Measurements from ENCODE around the gene TRPV4. TPM values are rescaled to one million over a fixed set of nuclear protein-coding genes. Genes with fewer than 3 reads are reported as not detected.
A peak's percentile ranks its signal among the peaks of the same experiment; 100 is the strongest.

The TRPV4 gene
- total RNA-seq, 2 donors from 2014 or later = not detected

DNA sequence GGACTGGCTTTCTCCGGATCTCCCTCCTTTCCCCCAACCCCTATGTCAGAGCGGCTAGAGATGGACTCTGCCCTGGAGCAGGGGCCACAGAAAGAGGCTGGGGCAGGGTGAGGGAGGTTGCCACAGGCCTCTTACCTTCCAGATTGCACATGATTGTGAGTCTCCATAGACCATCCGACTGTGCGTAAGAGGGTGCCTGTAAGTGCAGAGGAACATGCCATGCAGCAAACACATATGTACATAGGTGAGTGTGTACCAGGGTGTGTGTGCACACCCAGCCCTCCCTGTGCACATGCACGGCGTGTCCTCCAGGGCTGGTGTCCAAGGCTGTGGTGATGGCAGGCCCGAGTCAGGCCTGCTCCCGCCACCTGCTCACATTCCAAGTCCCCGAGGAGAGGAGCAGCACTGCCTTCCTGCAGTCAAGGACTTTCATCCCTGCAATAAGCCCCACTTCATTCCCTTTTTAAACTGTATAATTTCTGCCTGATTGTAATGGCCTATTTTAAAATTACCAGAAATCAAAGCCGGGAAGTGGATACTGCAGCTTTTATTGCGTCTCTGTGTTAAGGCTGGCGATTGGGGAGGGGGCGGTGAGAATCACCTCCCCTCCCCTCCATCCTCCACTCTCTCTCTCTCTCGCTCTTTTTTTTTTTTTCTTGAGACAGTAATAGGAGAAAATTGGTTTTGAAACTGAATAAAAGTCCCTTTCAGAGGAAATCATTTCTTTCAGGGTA lies 91.1 kb downstream of the TRPV4 start:
- Mint-ChIP-seq H3K36me3 (no peaks in the 10 kb centered on the region), H3K4me1 (ENCODE audit: low read depth in 2 of 2) (no peaks in the 10 kb centered on the region), H3K9me3 (no peaks in the 10 kb centered on the region), H3K27me3 (no peaks in the 10 kb centered on the region), H3K4me3 (no peak overlapping the region), H3K27ac (no peak overlapping the region)
- ATAC-seq (no peak), DNase-seq (ENCODE audit: low spot score) (no peak)

DNA sequence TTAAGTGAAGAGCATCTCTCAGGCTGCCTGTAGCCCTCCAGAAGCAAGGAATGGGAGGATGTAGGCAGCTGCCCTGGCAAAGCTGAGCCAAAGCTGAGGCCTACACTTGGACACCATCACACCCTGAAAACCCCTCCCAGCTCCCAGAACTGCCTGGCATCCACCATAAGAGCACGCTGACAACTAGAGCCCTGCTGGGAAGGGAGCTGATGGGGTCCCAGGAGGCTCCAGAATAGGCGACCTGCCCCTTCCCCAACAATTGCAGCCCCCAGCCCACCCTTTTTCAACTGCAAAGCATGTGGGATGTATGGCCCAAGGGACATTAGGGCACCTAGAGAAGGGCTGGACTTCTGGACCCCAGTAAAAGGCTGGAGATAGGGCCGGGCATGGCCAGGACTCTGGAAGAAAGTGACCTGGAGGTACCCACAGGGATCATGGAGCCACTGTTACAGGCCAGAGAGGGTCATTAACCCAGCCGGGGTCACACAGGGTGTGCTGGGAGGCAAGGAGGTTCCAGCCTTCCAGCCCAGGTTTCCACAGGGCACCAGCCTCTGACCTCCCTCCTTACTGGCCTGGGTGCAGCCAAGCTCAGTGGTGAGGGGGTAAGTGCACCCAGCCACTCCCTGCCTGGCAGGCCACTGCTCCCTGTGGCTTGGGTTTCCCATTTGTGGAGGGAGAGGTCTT lies 91.8 kb downstream of the TRPV4 start:
- Mint-ChIP-seq H3K9me3 (no peaks in the 10 kb centered on the region), H3K27ac (no peak overlapping the region), H3K27me3 (no peaks in the 10 kb centered on the region), H3K36me3 (no peaks in the 10 kb centered on the region), H3K4me3 (no peak overlapping the region), H3K4me1 (ENCODE audit: low read depth in 2 of 2) (no peaks in the 10 kb centered on the region)
- DNase-seq (ENCODE audit: low spot score) = no peak
- ATAC-seq = no peak

DNA sequence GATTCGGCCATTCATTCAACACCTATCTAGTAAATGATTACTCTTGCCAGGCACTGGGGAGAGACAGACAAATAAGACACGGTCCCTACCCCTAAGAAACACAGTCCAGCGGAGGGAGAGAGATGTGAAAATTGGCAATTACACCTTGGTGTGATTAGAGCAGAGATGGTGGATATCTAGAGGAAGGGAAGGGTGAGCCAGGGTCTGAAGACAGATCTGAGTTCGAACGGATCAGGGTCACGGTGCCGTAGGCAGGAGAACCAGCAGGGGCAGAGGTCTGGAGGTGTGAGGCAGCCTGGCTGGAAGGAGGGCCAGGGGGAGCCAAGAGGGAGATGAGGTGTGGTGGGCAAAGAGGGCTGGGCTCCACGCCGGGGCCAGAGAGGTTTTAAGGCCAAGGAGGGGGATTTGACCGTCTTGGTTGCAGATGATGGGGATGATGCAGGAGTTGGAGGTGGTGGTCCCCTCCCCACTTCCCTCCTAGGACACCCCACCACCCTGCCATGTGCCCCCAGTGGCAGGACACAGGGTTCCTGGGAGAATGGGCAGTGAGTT lies 92.4 kb downstream of the TRPV4 start:
- Mint-ChIP-seq H3K9me3 (no peaks in the 10 kb centered on the region), H3K4me1 (ENCODE audit: low read depth in 2 of 2) (no peaks in the 10 kb centered on the region), H3K27me3 (no peaks in the 10 kb centered on the region), H3K27ac (no peak overlapping the region), H3K36me3 (no peaks in the 10 kb centered on the region), H3K4me3 (no peak overlapping the region)
- ATAC-seq (no peak), DNase-seq (ENCODE audit: low spot score) (no peak)

DNA sequence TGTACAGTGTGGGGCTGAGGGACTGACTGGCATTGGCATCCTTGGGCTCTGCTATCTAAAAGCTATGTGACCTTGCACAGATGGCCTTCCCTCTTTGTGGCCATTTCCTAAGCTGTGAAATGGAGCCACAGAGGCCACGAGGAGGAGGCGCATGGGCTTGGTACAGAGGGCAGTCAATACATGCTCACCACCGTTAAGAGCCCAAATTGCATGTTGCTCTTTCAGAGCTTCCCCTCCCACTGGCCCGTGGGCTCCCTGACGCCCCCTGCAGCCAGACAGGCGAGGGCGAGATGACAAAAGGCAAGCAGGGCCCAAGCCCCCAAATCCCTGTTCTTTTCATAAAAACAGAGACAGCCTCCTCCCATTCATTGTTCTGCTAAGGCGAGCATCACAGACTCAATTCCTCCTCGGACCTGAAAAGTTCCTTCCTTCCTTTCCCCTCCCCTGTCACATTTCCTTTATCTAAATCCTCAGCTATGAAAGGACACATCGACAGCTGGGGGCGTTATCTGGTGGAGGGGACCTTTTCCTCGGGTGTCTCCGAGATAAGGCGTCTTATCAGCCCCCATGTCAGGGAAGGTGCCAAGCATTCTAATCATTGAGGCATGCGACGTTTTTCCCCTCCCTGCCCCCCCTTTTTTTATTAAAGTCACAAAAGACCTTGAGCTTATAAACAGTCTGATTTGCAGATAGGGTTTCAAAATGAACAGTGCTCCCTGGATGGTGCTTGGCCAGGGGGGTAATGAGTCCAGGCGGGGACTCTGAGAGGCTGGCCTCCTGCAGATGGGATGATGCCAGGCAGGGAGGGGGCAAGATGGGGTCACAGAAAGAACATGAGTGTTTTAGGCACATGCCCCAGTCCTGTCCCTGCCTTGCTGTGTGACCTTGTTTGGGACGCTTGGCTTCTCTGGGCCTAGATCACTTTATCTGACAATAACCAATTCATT lies 93.2 kb downstream of the TRPV4 start:
- Mint-ChIP-seq H3K9me3 (no peaks in the 10 kb centered on the region), H3K36me3 (no peaks in the 10 kb centered on the region), H3K27me3 (peaks cover 6% of the 10 kb centered on the region in 2 donors), H3K4me1 (ENCODE audit: low read depth in 2 of 2) (no peaks in the 10 kb centered on the region), H3K27ac (no peak overlapping the region), H3K4me3 (no peak overlapping the region)
- no peak for DNase-seq (ENCODE audit: low spot score)
- ATAC-seq = no peak

DNA sequence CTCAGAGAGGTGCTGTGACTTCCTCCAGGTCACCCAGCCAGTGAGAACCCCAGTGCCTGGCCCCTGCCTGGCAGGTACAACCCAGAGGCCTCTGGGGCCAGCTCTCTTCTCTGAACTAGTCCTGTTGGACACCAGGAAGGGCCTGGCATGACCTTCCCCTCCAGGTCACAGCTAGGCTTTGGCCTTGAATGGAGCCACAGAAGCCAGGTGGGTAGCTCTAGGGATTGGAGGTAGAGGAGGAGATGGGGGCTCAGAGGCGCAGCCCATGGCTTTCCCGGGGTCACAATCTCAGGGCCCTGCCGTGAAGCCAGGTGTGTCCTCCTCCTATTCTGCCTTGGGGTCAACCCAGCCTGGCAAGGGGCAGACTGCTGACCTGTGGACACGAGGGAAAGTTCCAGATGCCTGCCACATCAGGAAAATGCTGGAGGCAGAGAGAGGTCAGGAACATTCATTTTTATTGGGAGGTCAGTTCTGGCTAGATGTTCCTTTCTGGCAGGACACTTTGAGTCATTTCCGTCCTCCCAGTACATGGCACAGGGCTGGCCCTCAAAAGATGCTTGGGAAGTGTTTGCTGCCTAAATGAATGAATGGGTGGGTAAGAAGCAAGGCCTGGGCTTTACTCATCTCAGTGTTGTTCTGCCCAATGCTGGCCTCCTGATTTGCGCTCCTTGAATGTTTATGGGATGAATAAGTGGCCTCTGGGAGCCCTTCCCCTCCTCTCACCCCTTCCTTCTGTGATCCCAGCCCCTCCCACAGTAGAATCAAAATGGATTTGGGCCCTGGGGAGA lies 94.1 kb downstream of the TRPV4 start:
- Mint-ChIP-seq H3K27ac (no peak overlapping the region), H3K4me1 (ENCODE audit: low read depth in 2 of 2) (no peaks in the 10 kb centered on the region), H3K4me3 (no peak overlapping the region), H3K27me3 (peaks cover 10% of the 10 kb centered on the region in 2 donors), H3K36me3 (no peaks in the 10 kb centered on the region), H3K9me3 (no peaks in the 10 kb centered on the region)
- ATAC-seq (no peak), DNase-seq (ENCODE audit: low spot score) (no peak)

DNA sequence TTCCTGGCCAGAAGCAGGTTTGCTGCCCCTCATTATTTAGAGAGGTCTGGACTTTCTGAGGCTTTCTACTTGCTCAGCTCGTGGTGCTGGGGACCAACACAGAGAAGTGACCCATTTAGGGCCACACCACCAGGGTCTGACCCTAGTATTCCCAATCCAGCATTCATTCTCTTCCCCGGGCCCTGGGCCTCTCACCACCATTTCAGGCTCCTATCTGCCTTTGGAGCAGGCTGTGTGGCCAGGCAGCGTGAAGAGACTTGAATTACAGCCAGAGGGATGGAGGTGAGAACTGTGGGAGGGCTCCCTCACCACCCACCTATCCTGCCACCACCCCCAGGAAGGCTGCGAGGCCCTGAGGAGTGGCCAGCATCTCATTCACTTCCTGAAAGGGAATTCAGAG lies 95.0 kb downstream of the TRPV4 start:
- DNase-seq (ENCODE audit: low spot score) = no peak
- no peaks in the 10 kb centered on the region for H3K36me3 Mint-ChIP-seq

DNA sequence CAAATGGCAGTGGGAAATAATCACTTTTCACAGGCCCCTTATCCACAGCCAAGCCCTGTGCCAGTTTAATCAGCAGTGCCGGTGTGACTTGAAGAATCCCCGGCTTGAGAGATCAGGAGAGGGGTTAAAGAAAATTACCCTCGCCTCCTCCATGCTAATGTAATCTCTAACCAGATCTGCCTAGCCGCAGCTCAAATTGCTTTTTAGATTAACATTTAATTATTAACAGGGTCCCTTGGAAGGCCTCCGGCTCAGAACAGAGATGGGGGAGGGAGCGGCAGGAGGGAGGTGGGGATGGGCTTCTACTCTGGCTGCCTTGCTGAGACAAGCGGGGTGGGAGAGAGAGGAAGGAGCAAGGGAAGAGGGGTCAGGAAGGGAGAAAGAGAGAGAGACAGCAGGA lies 95.6 kb downstream of the TRPV4 start:
- Mint-ChIP-seq H3K27ac (no peak overlapping the region), H3K4me1 (ENCODE audit: low read depth in 2 of 2) (no peaks in the 10 kb centered on the region), H3K27me3 (peaks cover 13 to 16% of the 10 kb centered on the region in 2 donors), H3K36me3 (no peaks in the 10 kb centered on the region), H3K4me3 (no peak overlapping the region), H3K9me3 (no peaks in the 10 kb centered on the region)
- ATAC-seq (no peak), DNase-seq (ENCODE audit: low spot score) (no peak)

More for the DNA sequence above, 95.0 kb downstream of the TRPV4 start:
- Mint-ChIP-seq H3K9me3 (no peaks in the 10 kb centered on the region), H3K4me1 (ENCODE audit: low read depth in 2 of 2) (no peaks in the 10 kb centered on the region), H3K27ac (no peak overlapping the region), H3K4me3 (no peak overlapping the region), H3K27me3 (peaks cover 10% of the 10 kb centered on the region in 2 donors)
- ATAC-seq = no peak

DNA sequence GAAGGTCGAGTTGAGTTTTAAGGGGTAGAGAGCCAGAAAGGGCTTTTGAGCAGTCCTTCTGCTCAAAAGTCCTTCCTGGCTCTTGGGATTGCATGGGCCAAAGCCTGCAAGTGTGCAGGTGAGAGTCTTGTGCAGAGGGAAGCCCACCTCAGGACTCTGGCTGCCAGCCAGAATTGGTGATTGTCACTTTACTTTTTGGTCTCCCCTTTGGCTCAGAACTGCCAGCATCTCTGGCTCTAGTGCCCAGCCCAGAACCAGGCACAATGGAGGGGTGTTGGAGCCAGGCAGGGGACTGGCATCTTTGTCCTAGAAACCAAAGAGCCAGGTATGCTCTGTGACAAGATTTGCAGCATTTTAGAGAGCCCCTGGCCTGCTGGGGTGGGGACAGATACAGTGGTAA lies 96.1 kb downstream of the TRPV4 start:
- Mint-ChIP-seq H3K36me3 (no peaks in the 10 kb centered on the region), H3K27me3 (peaks cover 13 to 17% of the 10 kb centered on the region in 2 donors), H3K27ac (no peak overlapping the region), H3K4me3 (no peak overlapping the region), H3K4me1 (ENCODE audit: low read depth in 2 of 2) (no peaks in the 10 kb centered on the region), H3K9me3 (no peaks in the 10 kb centered on the region)
- no peak for ATAC-seq
- no peak for DNase-seq (ENCODE audit: low spot score)

DNA sequence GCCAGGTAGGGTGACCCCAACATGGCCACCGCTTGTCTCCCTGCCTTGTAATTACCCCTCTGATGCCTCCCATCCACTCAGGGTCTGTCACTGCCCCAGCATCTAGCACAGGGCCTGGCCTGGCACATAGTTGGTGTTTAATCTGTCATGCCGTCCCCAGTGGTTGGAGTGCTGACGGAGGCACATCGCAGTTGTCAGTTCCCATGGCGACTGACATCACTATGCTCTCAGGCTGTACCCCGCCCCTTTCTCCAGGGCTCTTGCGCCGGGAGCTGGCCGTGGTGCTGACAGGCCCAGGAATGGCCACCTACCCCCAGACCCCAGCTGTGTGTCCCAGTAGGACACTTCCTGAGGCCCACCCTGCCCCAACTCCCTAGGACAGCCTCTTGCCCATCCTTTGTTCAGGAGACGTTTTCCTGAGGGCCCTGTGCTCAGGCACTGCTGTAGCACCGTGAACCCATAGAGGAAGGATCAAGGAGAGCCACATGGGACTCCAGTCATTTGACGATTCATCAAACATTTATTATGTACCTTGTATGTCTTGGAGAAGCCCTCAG lies 96.6 kb downstream of the TRPV4 start:
- peaks cover 13 to 17% of the 10 kb centered on the region in 2 donors for H3K27me3 Mint-ChIP-seq
- H3K4me1 Mint-ChIP-seq (ENCODE audit: low read depth in 2 of 2) = no peaks in the 10 kb centered on the region
- H3K27ac Mint-ChIP-seq = no peak overlapping the region
- H3K9me3 Mint-ChIP-seq = no peaks in the 10 kb centered on the region
- no peaks in the 10 kb centered on the region for H3K36me3 Mint-ChIP-seq
- ATAC-seq (peak; percentile 24 to 36), DNase-seq (ENCODE audit: low spot score) (no peak)
- H3K4me3 Mint-ChIP-seq = no peak overlapping the region

DNA sequence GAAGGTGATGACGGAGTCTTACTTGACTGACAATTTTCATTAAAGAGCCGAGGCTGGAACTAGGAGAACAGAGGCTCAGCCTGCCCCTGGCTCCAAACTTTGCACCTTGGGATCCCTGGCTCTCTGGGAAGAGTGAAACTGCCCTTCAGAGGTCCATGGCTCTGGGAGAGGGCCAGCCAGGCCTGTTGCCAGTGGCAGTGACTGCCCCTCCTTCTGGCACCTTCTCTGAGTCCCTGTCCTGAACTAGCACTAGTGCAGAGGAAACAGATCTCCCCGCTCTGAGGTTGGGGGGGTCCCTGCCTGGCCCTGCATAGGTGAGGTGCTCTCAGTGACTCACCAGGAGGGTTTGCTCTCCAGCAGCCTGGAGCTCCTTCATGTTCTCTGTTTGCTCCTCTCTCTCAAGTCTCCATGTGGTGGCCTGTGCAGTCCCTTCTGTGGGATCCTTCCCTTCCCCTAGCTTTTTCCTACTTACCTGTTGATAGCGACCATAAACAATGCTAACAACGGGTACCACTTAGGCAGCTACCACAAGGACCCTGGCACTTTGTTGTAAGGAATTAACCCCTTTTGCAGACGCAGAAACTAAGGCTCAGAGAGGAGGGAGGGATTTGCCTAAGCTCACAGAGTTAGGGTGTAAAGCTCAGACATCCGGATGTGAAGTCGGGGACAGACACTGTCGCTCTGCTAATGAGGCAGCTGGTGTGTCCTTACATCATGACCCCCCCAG lies 97.2 kb downstream of the TRPV4 start:
- Mint-ChIP-seq H3K4me1 (ENCODE audit: low read depth in 2 of 2) (no peaks in the 10 kb centered on the region), H3K27ac (no peak overlapping the region), H3K36me3 (no peaks in the 10 kb centered on the region), H3K9me3 (no peaks in the 10 kb centered on the region), H3K27me3 (peaks cover 13 to 17% of the 10 kb centered on the region in 2 donors), H3K4me3 (no peak overlapping the region)
- ATAC-seq (no peak), DNase-seq (ENCODE audit: low spot score) (no peak)

DNA sequence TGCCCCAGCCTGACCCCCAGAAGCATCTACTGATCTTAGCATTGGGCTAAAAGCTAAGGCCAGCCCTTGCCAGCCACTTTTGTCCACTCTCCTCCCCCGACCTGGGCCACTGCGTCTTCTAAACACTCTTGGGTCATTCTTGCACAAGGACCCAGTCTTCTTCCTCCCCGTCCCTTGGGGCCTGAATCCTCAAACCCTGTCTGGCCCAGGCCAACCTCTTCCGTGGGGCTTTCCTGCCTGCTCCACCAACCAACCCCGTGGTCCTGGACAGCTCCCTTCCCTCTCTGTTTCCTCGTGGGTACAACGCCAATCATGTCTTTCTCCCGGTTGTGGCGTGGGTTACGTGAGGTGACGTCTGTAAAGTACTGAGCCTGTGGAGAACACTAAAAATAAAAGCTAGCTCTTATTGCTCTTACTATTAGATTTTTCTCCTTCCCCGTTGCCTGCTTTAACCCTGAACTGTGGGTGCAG lies 98.1 kb downstream of the TRPV4 start:
- no peaks in the 10 kb centered on the region for H3K36me3 Mint-ChIP-seq

DNA sequence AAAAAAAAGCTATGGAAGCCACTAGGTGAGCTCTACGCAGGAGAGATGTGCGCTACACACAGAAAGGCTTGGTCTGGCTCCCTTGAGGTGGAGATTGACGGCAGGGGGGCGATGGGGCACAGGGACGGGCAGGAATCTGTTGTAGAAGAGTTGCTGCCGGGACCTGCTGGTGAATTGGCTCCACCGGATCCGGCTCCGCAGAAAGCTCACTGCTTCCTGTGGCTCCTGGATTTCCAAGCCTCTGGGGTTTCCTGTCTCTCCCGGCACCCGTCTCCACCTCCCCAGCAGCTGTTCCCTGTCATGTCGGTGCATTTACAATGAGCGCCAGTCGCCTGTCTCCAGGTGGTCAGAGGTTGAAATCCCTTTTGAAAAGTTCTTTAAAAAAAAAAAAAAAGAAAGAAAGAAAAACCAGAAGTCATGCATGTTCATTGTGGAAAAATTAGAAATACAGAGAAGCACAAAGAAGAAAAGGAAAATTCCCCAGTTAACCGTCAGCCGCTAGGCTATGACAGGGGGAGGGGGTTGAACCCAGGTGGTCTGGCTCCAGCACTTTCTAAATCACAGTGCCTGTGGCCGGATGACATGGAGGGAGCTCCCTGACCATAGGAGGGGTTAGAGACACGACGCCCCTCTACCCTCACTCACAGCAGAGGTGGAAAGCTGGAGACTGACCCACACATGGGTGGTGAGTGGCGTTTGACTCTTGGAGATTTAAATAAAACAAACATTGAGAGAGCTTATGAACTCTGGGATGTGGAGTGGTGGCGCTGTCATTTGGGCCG lies 98.8 kb downstream of the TRPV4 start:
- ATAC-seq (no peak), DNase-seq (ENCODE audit: low spot score) (no peak)
- no peaks in the 10 kb centered on the region for H3K9me3 Mint-ChIP-seq
- H3K36me3 Mint-ChIP-seq = no peaks in the 10 kb centered on the region
- H3K27me3 Mint-ChIP-seq = peaks cover 13 to 17% of the 10 kb centered on the region in 2 donors
- no peaks in the 10 kb centered on the region for H3K4me1 Mint-ChIP-seq (ENCODE audit: low read depth in 2 of 2)
- H3K4me3 Mint-ChIP-seq = no peak overlapping the region
- no peak overlapping the region for H3K27ac Mint-ChIP-seq

More for the DNA sequence above, 98.1 kb downstream of the TRPV4 start:
- Mint-ChIP-seq H3K27me3 (peaks cover 13 to 17% of the 10 kb centered on the region in 2 donors), H3K9me3 (no peaks in the 10 kb centered on the region), H3K4me1 (ENCODE audit: low read depth in 2 of 2) (no peaks in the 10 kb centered on the region), H3K4me3 (no peak overlapping the region), H3K27ac (no peak overlapping the region)
- no peak for DNase-seq (ENCODE audit: low spot score)
- ATAC-seq = no peak

All from natural killer cell treated with Interleukin-12 subunit alpha and Interleukin-12 subunit beta and Interleukin-15 and Interleukin-18, amount 100 ng/mL, for 72 hours (primary cell).